Retinal pigment epithelial cell (primary cell): ENCODE results near the gene BSN.
A peak's percentile ranks its signal among the peaks of the same experiment; 100 is the strongest.

ENCODE experiments used
- DNase-seq: peaks from one replicate; pipeline ENCODE4 v3.0.0-alpha.2; 2010; ENCODE audit warnings: low read depth
- H3K4me3 ChIP-seq: 2 replicates; pipeline ENCODE4 v1.5.1; 2011; ENCODE audit warnings: mild to moderate bottlenecking, low read length, control low read depth, moderate library complexity
- TF ChIP-seq, protein P1 (sequence below): conservative IDR thresholded peaks from 2 replicates; pipeline ENCODE4 v1.5.1; 2011; ENCODE audit warnings: low read depth, low read length, control low read depth, inconsistent platforms

Gene BSN

DNA sequence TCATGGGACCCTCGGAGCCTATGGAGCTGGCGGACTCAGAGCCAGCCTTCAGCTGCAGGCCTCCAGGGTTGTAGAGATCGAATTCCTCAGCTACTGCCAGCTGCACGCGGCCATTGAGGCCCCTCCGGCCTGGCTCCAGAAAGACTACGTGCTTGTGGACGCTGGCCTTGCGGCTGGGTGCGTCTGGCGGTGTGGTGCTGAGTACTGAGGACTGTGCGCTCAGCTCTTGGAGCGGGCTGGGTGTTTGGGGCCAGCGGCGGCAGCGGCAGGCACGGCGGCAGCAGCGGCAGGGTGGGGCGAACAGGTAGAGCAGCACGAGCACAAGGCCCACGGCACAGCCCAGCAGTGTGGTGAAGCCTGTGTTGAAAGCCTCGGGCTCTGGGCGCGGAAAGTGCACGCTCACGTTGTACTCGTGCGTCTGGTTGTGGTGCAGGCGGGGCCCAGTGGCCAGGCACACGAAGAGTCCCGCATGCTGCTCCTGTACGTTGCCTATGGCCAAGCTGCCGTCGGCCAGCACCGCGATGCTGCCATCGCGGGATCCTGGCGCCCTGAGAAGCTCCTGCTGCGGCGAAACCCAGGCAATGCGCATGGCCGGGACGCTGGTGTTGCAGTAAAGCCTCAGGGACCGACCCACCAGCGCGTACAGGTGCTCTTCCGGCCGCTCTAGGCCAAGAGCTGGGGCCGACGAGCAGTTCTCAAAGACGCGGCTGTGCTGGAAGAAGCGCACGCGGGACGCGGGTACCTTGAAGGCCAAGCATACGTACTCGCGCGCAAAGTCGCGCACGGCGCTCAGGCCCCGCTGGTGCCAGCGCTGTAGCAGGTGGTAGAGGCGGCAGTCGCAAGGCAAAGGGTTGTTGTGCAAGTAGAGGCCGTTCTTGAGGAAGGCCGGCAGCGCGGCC, 163.9 kb downstream of the BSN start:
- H3K4me3 ChIP-seq, result no peak overlapping the region
- TF ChIP-seq, protein P1, sequence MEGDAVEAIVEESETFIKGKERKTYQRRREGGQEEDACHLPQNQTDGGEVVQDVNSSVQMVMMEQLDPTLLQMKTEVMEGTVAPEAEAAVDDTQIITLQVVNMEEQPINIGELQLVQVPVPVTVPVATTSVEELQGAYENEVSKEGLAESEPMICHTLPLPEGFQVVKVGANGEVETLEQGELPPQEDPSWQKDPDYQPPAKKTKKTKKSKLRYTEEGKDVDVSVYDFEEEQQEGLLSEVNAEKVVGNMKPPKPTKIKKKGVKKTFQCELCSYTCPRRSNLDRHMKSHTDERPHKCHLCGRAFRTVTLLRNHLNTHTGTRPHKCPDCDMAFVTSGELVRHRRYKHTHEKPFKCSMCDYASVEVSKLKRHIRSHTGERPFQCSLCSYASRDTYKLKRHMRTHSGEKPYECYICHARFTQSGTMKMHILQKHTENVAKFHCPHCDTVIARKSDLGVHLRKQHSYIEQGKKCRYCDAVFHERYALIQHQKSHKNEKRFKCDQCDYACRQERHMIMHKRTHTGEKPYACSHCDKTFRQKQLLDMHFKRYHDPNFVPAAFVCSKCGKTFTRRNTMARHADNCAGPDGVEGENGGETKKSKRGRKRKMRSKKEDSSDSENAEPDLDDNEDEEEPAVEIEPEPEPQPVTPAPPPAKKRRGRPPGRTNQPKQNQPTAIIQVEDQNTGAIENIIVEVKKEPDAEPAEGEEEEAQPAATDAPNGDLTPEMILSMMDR, result no peak
- DNase-seq, result no peak

DNA sequence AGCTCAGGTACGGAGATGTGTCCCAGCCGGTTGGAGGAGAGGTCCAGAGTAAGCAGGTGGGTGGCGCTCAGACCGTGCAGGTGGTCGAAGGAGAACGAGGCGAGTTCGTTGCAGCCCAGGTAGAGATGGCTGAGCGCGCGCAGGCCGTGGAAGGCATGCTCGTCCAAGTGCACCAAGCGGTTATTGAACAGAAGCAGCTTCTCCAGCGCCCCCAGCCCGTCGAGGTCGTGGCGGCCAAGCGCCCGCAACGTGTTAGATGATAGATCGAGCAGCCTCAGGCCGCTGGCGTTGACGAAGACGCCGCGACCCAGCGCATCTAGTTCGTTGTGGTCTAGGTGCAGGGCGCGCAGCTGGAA, 164.6 kb downstream of the BSN start:
- TF ChIP-seq, protein P1, result no peak
- no peak for DNase-seq
- peak overlapping the region; percentile 54 for H3K4me3 ChIP-seq

DNA sequence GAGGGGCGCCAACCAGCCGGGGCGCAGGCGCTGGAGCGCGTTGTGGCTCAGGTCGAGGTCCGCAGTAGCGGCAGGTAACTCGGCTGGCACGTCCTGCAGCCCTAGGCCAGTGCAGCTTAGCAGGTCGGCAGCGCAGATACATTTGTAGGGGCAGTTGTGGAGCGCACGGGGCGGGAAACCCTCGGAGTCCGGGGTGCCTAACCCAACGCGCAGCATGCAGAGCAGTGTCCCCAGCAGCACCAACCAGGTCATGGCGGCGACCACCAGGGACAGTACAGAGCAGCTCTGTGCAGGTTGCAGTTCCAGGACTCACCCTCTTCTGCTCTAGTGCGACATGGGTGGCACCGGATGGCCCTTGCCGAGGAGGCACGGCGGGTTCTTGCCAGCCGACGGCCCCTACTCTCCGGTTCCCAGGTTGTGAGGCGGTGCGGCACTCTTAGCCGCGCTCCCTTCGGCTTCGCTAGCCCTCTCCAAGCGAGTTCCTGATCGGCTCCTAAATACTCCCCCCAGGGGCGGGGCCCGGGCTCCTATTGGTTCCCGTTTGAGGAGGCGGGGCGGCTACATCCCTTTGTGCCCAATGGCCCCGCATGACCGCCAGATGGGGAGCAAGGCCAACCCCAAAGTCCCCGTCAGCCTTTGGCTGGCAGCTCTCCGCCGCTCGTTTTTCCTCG, 165.1 kb downstream of the BSN start, which contains the start of gene AMIGO3:
Gene AMIGO3 (minus strand): TSS at position 471 of the 671 bp plus-strand sequence. CDS start 219 bp downstream, at position 252.
- TF ChIP-seq, protein P1, result peak; percentile 44
- DNase-seq, result peak; percentile 63
- H3K4me3 ChIP-seq, result peak within 1 kb of the TSS; percentile 54
